Measurements from ENCODE around the gene WAPL. TPM values are rescaled to one million over a fixed set of nuclear protein-coding genes. Genes with fewer than 3 reads are reported as not detected.

The WAPL gene
- total and polyA plus RNA-seq, 2 of the 13 experiments (the other 11 are each of a cell fraction or from before 2014, with no cell fraction given), result 13.2 to 43.5 TPM

DNA sequence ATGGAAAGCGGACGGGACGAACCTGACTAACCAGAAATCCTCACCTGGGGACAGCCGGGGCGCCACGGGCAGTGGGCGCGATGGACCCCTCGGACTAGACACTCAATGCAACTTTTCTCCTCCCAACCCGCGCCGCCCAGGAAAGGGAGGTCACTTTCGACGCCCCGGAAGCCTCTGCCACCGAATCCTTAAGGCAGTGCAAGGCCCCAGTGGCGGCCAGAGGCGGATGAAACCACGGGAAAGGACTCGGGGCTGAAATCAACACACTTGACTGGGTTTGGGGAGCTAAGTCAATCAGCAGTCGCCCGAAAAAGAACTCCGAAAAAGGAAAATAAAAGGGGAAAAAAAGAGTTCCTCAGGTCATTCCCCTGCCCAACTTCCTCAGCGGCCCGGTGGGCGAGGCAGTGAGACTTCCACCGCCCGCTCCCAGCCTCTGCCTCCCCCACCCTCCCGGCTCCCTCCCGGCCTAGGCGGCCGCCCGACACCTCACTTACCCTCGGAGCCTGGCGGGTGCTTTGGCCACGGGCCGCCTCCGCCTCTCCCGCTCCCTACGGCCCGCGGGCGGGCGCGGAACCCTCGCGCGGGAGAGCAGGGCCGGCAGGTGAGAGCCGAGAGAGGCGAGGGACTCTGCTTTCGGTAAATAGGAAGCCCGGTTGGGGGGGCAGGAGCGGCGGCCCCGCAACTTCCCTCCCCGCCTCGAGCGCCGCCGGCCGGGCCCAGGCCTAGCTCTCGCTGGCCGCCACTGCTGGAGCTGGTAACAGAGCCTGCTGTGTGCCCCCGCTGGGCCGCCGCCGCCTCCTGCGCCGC is 518 bp downstream of the WAPL start (continued):
- TF ChIP-seq SPEN (CRISPR knock-in tag; IDR thresholded peaks at IDR 0.05; ENCODE audit: low read depth) (no peak), NFE2L1 (CRISPR knock-in tag; IDR thresholded peaks at IDR 0.05; ENCODE audit: borderline replicate concordance) (no peak), MYPOP (CRISPR knock-in tag; IDR thresholded peaks at IDR 0.05) (no peak; the same call in 1 of the 2 replicates), NAIF1 (CRISPR knock-in tag; IDR thresholded peaks at IDR 0.05; ENCODE audit: borderline replicate concordance) (no peak), RBM39 (IDR thresholded peaks at IDR 0.05; ENCODE audit: low read depth, low read length, poor library complexity, severe bottlenecking) (no peak), HDAC2 (CRISPR knock-in tag; IDR thresholded peaks at IDR 0.05) (no peak), ATF7 (IDR thresholded peaks at IDR 0.05) (no peak), ATF7 (CRISPR knock-in tag; IDR thresholded peaks at IDR 0.05) (no peak), NONO (IDR thresholded peaks at IDR 0.05) (no peak), NONO (CRISPR knock-in tag; conservative IDR thresholded peaks at IDR 0.05) (no peak), ETS1 (CRISPR knock-in tag; IDR thresholded peaks at IDR 0.05) (no peak), ZNF562 (CRISPR knock-in tag; IDR thresholded peaks at IDR 0.05; ENCODE audit: borderline replicate concordance) (no peak), PHF5A (CRISPR knock-in tag; IDR thresholded peaks at IDR 0.05; ENCODE audit: low read depth, unreplicated experiment) (no peak), HNRNPL (IDR thresholded peaks at IDR 0.05; ENCODE audit: low read depth, low read length) (0 out of 2 replicates have a peak, but pooled peaks have one; percentile 21), YY1 (IDR thresholded peaks at IDR 0.05; ENCODE audit: insufficient read depth, insufficient replicate concordance, low read depth, low read length) (peak; percentile 17), ZNF207 (IDR thresholded peaks at IDR 0.05; ENCODE audit: borderline replicate concordance) (no peak)
- TF ChIP-seq, protein P1, sequence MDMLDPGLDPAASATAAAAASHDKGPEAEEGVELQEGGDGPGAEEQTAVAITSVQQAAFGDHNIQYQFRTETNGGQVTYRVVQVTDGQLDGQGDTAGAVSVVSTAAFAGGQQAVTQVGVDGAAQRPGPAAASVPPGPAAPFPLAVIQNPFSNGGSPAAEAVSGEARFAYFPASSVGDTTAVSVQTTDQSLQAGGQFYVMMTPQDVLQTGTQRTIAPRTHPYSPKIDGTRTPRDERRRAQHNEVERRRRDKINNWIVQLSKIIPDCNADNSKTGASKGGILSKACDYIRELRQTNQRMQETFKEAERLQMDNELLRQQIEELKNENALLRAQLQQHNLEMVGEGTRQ (IDR thresholded peaks at IDR 0.05; ENCODE audit: low read depth, low read length), result no peak
- TF ChIP-seq, protein P1 (CRISPR knock-in tag; IDR thresholded peaks at IDR 0.05; ENCODE audit: borderline replicate concordance), result no peak
- TF ChIP-seq, protein P2, sequence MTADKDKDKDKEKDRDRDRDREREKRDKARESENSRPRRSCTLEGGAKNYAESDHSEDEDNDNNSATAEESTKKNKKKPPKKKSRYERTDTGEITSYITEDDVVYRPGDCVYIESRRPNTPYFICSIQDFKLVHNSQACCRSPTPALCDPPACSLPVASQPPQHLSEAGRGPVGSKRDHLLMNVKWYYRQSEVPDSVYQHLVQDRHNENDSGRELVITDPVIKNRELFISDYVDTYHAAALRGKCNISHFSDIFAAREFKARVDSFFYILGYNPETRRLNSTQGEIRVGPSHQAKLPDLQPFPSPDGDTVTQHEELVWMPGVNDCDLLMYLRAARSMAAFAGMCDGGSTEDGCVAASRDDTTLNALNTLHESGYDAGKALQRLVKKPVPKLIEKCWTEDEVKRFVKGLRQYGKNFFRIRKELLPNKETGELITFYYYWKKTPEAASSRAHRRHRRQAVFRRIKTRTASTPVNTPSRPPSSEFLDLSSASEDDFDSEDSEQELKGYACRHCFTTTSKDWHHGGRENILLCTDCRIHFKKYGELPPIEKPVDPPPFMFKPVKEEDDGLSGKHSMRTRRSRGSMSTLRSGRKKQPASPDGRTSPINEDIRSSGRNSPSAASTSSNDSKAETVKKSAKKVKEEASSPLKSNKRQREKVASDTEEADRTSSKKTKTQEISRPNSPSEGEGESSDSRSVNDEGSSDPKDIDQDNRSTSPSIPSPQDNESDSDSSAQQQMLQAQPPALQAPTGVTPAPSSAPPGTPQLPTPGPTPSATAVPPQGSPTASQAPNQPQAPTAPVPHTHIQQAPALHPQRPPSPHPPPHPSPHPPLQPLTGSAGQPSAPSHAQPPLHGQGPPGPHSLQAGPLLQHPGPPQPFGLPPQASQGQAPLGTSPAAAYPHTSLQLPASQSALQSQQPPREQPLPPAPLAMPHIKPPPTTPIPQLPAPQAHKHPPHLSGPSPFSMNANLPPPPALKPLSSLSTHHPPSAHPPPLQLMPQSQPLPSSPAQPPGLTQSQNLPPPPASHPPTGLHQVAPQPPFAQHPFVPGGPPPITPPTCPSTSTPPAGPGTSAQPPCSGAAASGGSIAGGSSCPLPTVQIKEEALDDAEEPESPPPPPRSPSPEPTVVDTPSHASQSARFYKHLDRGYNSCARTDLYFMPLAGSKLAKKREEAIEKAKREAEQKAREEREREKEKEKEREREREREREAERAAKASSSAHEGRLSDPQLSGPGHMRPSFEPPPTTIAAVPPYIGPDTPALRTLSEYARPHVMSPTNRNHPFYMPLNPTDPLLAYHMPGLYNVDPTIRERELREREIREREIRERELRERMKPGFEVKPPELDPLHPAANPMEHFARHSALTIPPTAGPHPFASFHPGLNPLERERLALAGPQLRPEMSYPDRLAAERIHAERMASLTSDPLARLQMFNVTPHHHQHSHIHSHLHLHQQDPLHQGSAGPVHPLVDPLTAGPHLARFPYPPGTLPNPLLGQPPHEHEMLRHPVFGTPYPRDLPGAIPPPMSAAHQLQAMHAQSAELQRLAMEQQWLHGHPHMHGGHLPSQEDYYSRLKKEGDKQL (CRISPR knock-in tag; IDR thresholded peaks at IDR 0.05; ENCODE audit: low read depth), result no peak
